ENCODE measurements around the gene PRDM5. TPM values are rescaled to one million over a fixed set of nuclear protein-coding genes. Genes with fewer than 3 reads are reported as not detected.

Gene PRDM5
- total RNA-seq, 1 donor from 2014 or later: 16.6 TPM

DNA sequence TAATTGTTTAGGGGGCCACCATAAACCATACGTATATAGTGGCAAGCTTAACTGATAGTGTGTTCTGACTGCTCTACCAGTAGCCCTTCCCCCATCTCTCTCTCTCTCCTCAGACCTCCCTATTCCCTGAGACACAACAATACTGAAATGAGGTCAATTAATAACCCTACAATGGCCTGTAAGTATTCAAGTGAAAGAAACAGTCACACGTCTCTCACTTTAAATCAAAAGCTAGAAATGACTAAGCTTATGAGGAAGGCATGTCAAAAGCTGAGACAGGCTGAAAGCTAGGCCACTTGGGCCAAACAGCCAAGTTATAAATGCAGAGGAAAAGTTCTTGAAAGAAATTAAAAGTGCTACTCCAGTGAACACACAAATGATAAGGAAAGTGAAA lies 78.0 kb downstream of the PRDM5 start:
- H3K27ac Mint-ChIP-seq (ENCODE audit: unreplicated experiment): no peak overlapping the region
- no peaks in the 10 kb centered on the region for H3K9me3 Mint-ChIP-seq (ENCODE audit: unreplicated experiment)
- no peaks in the 10 kb centered on the region for H3K36me3 Mint-ChIP-seq (ENCODE audit: unreplicated experiment)
- peaks cover 3% of the 10 kb centered on the region for H3K4me1 Mint-ChIP-seq (ENCODE audit: low read depth, unreplicated experiment)
- H3K27me3 Mint-ChIP-seq (ENCODE audit: unreplicated experiment): no peaks in the 10 kb centered on the region
- DNase-seq: no peak
- TF ChIP-seq, protein P1, sequence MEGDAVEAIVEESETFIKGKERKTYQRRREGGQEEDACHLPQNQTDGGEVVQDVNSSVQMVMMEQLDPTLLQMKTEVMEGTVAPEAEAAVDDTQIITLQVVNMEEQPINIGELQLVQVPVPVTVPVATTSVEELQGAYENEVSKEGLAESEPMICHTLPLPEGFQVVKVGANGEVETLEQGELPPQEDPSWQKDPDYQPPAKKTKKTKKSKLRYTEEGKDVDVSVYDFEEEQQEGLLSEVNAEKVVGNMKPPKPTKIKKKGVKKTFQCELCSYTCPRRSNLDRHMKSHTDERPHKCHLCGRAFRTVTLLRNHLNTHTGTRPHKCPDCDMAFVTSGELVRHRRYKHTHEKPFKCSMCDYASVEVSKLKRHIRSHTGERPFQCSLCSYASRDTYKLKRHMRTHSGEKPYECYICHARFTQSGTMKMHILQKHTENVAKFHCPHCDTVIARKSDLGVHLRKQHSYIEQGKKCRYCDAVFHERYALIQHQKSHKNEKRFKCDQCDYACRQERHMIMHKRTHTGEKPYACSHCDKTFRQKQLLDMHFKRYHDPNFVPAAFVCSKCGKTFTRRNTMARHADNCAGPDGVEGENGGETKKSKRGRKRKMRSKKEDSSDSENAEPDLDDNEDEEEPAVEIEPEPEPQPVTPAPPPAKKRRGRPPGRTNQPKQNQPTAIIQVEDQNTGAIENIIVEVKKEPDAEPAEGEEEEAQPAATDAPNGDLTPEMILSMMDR (IDR thresholded peaks at IDR 0.05; ENCODE audit: partially characterized antibody, unreplicated experiment): no peak
- no peak overlapping the region for H3K4me3 Mint-ChIP-seq (ENCODE audit: unreplicated experiment)

DNA sequence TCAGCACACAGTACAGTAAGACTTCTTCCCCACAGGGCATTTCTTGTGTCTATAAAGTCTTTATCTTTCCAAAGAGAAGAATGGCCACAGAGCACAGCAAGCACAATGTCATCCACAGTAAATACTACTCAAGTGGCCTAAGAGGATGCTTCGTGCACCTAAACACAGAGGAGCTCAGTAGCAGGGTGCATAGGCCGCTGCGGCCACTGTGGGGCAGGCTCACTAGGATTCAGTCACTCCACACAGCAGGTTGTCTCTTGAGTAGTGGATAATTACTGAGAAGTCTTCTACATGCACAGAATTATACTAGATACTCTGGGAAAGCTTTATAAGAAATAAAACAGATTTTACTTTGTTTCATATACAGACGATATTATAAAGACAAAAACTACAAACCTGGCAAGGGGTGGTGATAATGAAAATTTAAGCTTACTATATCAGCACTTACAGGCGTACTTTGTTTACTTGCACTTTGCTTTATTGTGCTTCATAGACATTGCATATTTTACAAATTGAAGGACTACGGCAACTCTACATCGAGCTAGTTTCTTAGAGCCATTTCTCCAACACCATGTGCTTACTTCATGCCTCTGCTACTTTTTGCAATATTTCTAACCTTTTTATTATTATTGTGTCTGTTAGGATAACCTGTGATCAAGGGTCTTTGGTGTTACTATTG lies 78.5 kb downstream of the PRDM5 start:
- DNase-seq: peak; percentile 61
- no peaks in the 10 kb centered on the region for H3K27me3 Mint-ChIP-seq (ENCODE audit: unreplicated experiment)
- H3K4me3 Mint-ChIP-seq (ENCODE audit: unreplicated experiment): no peak overlapping the region
- H3K27ac Mint-ChIP-seq (ENCODE audit: unreplicated experiment): no peak overlapping the region
- no peaks in the 10 kb centered on the region for H3K36me3 Mint-ChIP-seq (ENCODE audit: unreplicated experiment)
- TF ChIP-seq, protein P1 (IDR thresholded peaks at IDR 0.05; ENCODE audit: partially characterized antibody, unreplicated experiment): peak; percentile 50
- H3K4me1 Mint-ChIP-seq (ENCODE audit: low read depth, unreplicated experiment): peaks cover 3% of the 10 kb centered on the region
- no peaks in the 10 kb centered on the region for H3K9me3 Mint-ChIP-seq (ENCODE audit: unreplicated experiment)

DNA sequence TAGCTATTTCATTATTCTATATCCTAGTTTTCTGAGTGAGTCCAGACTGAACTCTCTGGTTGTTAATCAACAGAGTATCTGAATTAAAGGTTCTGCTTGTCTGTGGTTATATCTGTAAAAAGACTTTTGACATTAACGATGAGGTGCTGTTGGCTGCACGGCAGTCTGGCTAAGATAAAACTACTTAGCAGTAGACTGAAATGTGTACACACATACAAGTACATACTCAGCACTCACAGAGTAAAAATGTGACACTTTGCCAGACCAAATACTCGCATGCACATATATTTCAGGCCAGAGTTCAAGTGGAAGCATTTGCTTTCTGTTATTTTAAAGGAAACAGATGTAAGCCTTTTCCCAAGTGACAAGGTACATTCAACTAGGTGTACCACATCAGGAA lies 80.5 kb downstream of the PRDM5 start:
- H3K4me3 Mint-ChIP-seq (ENCODE audit: unreplicated experiment): no peak overlapping the region
- no peaks in the 10 kb centered on the region for H3K36me3 Mint-ChIP-seq (ENCODE audit: unreplicated experiment)
- H3K9me3 Mint-ChIP-seq (ENCODE audit: unreplicated experiment): peaks cover 2% of the 10 kb centered on the region
- TF ChIP-seq, protein P1 (IDR thresholded peaks at IDR 0.05; ENCODE audit: partially characterized antibody, unreplicated experiment): no peak
- peaks cover 5% of the 10 kb centered on the region for H3K4me1 Mint-ChIP-seq (ENCODE audit: low read depth, unreplicated experiment)
- DNase-seq: no peak
- H3K27me3 Mint-ChIP-seq (ENCODE audit: unreplicated experiment): peaks cover 2% of the 10 kb centered on the region
- no peak overlapping the region for H3K27ac Mint-ChIP-seq (ENCODE audit: unreplicated experiment)

DNA sequence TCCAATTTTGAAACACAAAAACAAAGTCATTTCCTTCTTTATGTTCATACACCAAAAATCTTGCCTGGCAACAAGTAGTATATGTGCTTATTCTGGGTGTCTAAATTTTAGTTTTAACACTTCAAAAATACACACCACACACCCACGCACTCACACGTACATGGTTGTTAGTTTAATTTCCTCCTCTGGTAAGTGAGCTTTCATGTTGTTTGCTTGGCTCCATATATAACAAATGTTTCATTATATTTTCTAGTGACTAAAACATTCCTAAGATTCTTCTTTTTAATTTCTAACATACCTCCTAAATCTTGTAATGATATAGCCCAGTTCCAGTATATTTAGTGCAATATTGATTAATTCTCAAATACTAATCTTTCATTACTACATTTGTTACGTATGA lies 80.9 kb downstream of the PRDM5 start:
- DNase-seq: no peak
- H3K27me3 Mint-ChIP-seq (ENCODE audit: unreplicated experiment): peaks cover 2% of the 10 kb centered on the region
- TF ChIP-seq, protein P1 (IDR thresholded peaks at IDR 0.05; ENCODE audit: partially characterized antibody, unreplicated experiment): no peak
- peaks cover 5% of the 10 kb centered on the region for H3K4me1 Mint-ChIP-seq (ENCODE audit: low read depth, unreplicated experiment)
- no peaks in the 10 kb centered on the region for H3K36me3 Mint-ChIP-seq (ENCODE audit: unreplicated experiment)
- no peak overlapping the region for H3K27ac Mint-ChIP-seq (ENCODE audit: unreplicated experiment)
- peaks cover 2% of the 10 kb centered on the region for H3K9me3 Mint-ChIP-seq (ENCODE audit: unreplicated experiment)
- H3K4me3 Mint-ChIP-seq (ENCODE audit: unreplicated experiment): no peak overlapping the region

DNA sequence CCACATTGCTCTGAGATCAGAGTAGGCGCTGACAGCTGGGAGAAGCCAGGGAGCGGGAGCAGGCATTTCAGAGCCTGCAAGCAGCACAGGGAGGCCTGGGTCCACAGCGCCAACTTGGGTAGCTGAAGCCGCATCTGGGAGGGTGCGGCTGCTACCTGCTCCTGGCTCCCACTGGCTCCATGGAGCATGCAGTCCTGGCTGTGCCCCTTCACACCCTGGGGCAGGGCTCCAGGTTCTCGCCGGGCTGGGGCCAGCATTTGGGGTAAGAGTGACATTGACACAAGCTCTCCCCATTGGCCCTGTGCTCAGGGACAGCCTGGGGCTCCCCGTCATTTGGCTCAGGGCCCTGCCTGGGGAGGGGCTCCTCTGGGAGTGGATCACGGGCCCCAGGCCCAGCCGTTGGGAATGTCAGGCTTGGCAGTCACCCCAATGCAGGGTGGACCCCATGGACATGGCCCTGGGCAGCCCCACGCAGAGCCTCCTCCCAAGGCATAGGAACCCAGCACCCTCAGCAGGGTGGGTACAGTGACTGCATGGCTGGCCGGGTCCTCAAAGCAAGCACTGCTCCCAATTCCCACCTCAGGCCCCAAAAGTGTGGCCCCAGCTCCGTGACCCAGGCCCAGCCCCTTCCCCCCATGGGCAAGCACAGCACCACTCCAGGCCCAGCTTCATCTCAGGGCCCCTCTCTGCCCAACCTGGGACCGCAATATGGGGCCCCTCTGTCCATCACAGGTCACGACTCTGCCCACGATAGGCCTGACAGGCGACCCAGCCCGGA lies 82.4 kb downstream of the PRDM5 start:
- Mint-ChIP-seq H3K36me3 (ENCODE audit: unreplicated experiment) (no peaks in the 10 kb centered on the region), H3K27ac (ENCODE audit: unreplicated experiment) (no peak overlapping the region), H3K9me3 (ENCODE audit: unreplicated experiment) (peaks cover 2% of the 10 kb centered on the region), H3K4me3 (ENCODE audit: unreplicated experiment) (no peak overlapping the region), H3K27me3 (ENCODE audit: unreplicated experiment) (peaks cover 2% of the 10 kb centered on the region), H3K4me1 (ENCODE audit: low read depth, unreplicated experiment) (peaks cover 5% of the 10 kb centered on the region)
- TF ChIP-seq, protein P1 (IDR thresholded peaks at IDR 0.05; ENCODE audit: partially characterized antibody, unreplicated experiment): no peak
- DNase-seq: no peak

All from glutamatergic neuron (in vitro differentiated cells).